B cell (primary cell): ENCODE results near the gene AKR1A1. TPM values are rescaled to one million over a fixed set of nuclear protein-coding genes. Genes with fewer than 3 reads are reported as not detected.

ENCODE experiments used
- ATAC-seq: fragments of 200-7000 bp; cut with Tn5 transposase; one replicate; pipeline ENCODE4 v1.10.0; 2021; ENCODE audit warnings: low read depth, mild to moderate bottlenecking, moderate number of reproducible peaks, moderate library complexity
- CTCF ChIA-PET: fragments of 350-600 bp; sonication (Branson Sonifier 250); formaldehyde crosslinking; loops from one replicate; lab custom pipeline; 2021; ENCODE audit warnings: antibody characterized with exemption, inconsistent platforms; lab: Charles Lee
- POLR2A ChIA-PET: fragments of 350-600 bp; sonication (Branson Sonifier 250); formaldehyde crosslinking; loops from one replicate; lab custom pipeline; 2021; ENCODE audit warnings: antibody characterized with exemption; lab: Charles Lee
- DNase-seq: peaks from one replicate; pipeline ENCODE4 v3.0.0; 2013
- H2AFZ ChIP-seq: 2 replicates; pipeline ENCODE4 v1.6.1; 2012; ENCODE audit warnings: mild to moderate bottlenecking, low read depth, low read length; ENCODE audit not compliant: insufficient read depth, poor library complexity, severe bottlenecking
- H3K27ac ChIP-seq, 2 donors: 1 replicate in 1 of 2; 2 replicates in 1 of 2; pipeline ENCODE4 v1.5.1; 2012 to 2013; ENCODE audit warnings: low read length in 2 of 2, mild to moderate bottlenecking in 2 of 2, moderate library complexity in 1 of 2
- H3K27me3 ChIP-seq, 4 experiments: fragments of 200-600 bp in 1 of 4; sonication (generic) in 1 of 4; replicated peaks in 1 of 4; 1 replicate in 2 of 4; 2 replicates in 2 of 4; pipeline versions ENCODE4 v1.6.1 to v1.7.0; 2013 to 2016; ENCODE audit warnings: low read length in 3 of 4, mild to moderate bottlenecking in 2 of 4, mixed read lengths in 1 of 4, moderate library complexity in 1 of 4; ENCODE audit not compliant: insufficient read depth in 4 of 4, control insufficient read depth in 3 of 4; ENCODE audit errors: control extremely low read depth in 1 of 4
- H3K36me3 ChIP-seq, 2 experiments: replicated peaks in 1 of 2; 1 replicate in 1 of 2; 2 replicates in 1 of 2; pipeline versions ENCODE4 v1.6.1 to v1.7.1; 2013; ENCODE audit warnings: low read length in 1 of 2; ENCODE audit not compliant: insufficient read depth in 2 of 2, control insufficient read depth in 1 of 2; ENCODE audit errors: control extremely low read depth in 1 of 2, extremely low read depth in 1 of 2
- H3K4me1 ChIP-seq, 2 donors: fragments of 200-600 bp in 1 of 2; sonication (generic) in 1 of 2; 1 replicate in 1 of 2; 2 replicates in 1 of 2; pipeline versions ENCODE4 v1.5.1 to v1.6.1; 2013 to 2017; ENCODE audit warnings: low read length in 2 of 2; ENCODE audit not compliant: control insufficient read depth in 2 of 2, insufficient read depth in 2 of 2
- H3K4me2 ChIP-seq: replicated peaks from 2 replicates; pipeline ENCODE3; 2012; ENCODE audit warnings: mild to moderate bottlenecking, low read depth, low read length; ENCODE audit not compliant: poor library complexity, severe bottlenecking
- H3K4me3 ChIP-seq, 5 experiments: fragments of 200-600 bp in 1 of 5; sonication (generic) in 1 of 5; 1 replicate in 3 of 5; 2 replicates in 2 of 5; pipeline versions ENCODE4 v1.5.1 to v1.7.0; 2011 to 2016; ENCODE audit warnings: low read length in 4 of 5, mild to moderate bottlenecking in 4 of 5, low read depth in 2 of 5, control low read depth in 1 of 5, moderate library complexity in 1 of 5; ENCODE audit not compliant: insufficient read depth in 1 of 5; ENCODE audit errors: control extremely low read depth in 1 of 5, extremely low read depth in 1 of 5
- H3K79me2 ChIP-seq: fragments of 200-600 bp; sonication (generic); one replicate; pipeline ENCODE4 v1.6.0; 2016; ENCODE audit warnings: low read length; ENCODE audit not compliant: control insufficient read depth, insufficient read depth
- H3K9ac ChIP-seq: fragments of 200-600 bp; sonication (generic); 2 replicates; pipeline ENCODE4 v1.6.1; 2017; ENCODE audit warnings: mild to moderate bottlenecking, low read length, moderate library complexity
- H3K9me3 ChIP-seq, 3 donors: one replicate each; pipeline versions ENCODE4 v1.6.1 to v1.7.1; 2013; ENCODE audit warnings: low read length in 2 of 3; ENCODE audit not compliant: control insufficient read depth in 2 of 3, insufficient read depth in 1 of 3; ENCODE audit errors: control extremely low read depth in 1 of 3
- H4K20me1 ChIP-seq: 2 replicates; pipeline ENCODE4 v1.6.0; 2012; ENCODE audit warnings: mild to moderate bottlenecking, low read length; ENCODE audit not compliant: insufficient read depth, control insufficient read depth, poor library complexity, severe bottlenecking
- H3K27ac Mint-ChIP-seq: one replicate; pipeline ENCODE4 v1.8.0; 2021; ENCODE audit warnings: mixed read lengths
- H3K27me3 Mint-ChIP-seq: one replicate; pipeline ENCODE4 v1.8.0; 2021; ENCODE audit warnings: mixed read lengths
- H3K4me1 Mint-ChIP-seq: one replicate; pipeline ENCODE4 v1.8.0; 2021; ENCODE audit warnings: mixed read lengths
- H3K4me3 Mint-ChIP-seq: one replicate; pipeline ENCODE4 v1.8.0; 2021; ENCODE audit warnings: mixed read lengths
- H3K9me3 Mint-ChIP-seq: one replicate; pipeline ENCODE4 v1.8.0; 2022; ENCODE audit warnings: mixed read lengths; ENCODE audit not compliant: insufficient read depth
- CTCF ChIP-seq: fragments of 200-600 bp; IDR thresholded peaks from one replicate; pipeline ENCODE4 v1.8.0; 2022; ENCODE audit warnings: antibody characterized with exemption, mild to moderate bottlenecking
- EZH2 ChIP-seq: IDR thresholded peaks from 2 replicates; pipeline ENCODE4 v1.6.1; 2012; ENCODE audit warnings: borderline replicate concordance, low read depth, mild to moderate bottlenecking, moderate library complexity, low read length; ENCODE audit not compliant: insufficient read depth, poor library complexity, severe bottlenecking
- WGBS: methylation state at CpG from one replicate; pipeline ENCODE4 v1.1.5; 2013; ENCODE audit warnings: missing lambda C conversion rate; ENCODE audit not compliant: insufficient coverage; 5-methylcytosine and 5-hydroxymethylcytosine counted together
- intact Hi-C: fragments of 100-400 bp; cut with micrococcal nuclease; formaldehyde crosslinking; loops from one replicate; pipeline ENCODE4 v1.10.0; 2022
- polyA plus RNA-seq: library from polyadenylated mRNA; depleted of rRNA; stranded (reverse); fragments of >200 nt; gene quantifications from 2 replicates; pipeline ENCODE4 v1.2.3, GENCODE V29; 2012
- total RNA-seq, 2 donors: library from RNA; stranded (reverse); fragments of 120-200 nt in 1 of 2; gene quantifications; 1 replicate in 1 of 2; 2 replicates in 1 of 2; pipeline versions ENCODE4 v1.2.3 to v1.2.4, GENCODE V29; 2013 to 2022

Gene AKR1A1
- total and polyA plus RNA-seq, 2 donors (not counting 1 experiment from before 2014, with no cell fraction given), result 145 to 163 TPM

DNA sequence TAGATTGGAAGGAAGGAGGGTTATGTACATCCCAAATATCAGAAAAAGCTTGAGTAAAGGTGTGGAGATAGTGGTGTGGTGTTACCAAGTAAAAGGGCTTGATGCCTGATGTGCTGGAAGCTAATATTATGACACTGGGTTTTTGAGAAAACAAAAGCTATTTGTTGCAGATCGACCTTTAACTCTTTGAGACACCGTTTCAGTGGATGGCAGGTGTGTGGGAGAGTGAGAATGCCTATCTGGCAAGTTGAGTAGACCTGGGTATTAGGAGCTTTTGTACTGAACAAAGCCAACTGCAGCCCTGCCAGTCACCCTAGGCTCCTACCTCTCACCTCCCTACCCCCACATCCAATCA lies 49.1 kb upstream of the AKR1A1 start:
- Mint-ChIP-seq H3K27ac (peak overlapping the region; percentile 16), H3K4me3 (peak overlapping the region; percentile 58)

More for the DNA sequence above, 49.1 kb upstream of the AKR1A1 start:
- 100% methylated on average over 1 of the region's 2 CpGs for WGBS
- Histone ChIP-seq H3K9me3 (no peaks in the 10 kb centered on the region), H2AFZ (no peak overlapping the region), H3K27me3 (no peaks in the 10 kb centered on the region), H3K4me3 (no peak overlapping the region), H3K4me2 (no peak overlapping the region), H3K27ac (no peak overlapping the region), H3K9ac (no peak overlapping the region), H3K79me2 (peaks cover 17% of the 10 kb centered on the region), H3K4me1 (peaks cover 12 to 22% of the 10 kb centered on the region in 2 donors), H3K36me3 (peaks cover 0 to under 1% of the 10 kb centered on the region in 2 experiments), H4K20me1 (no peaks in the 10 kb centered on the region)
- H3K4me1 Mint-ChIP-seq, result peaks cover 28% of the 10 kb centered on the region
- POLR2A ChIA-PET, result interaction anchor here (0.6 kb wide), 1 partner anchor 797 kb away, joined by 10 read pairs; no protein-coding TSS in a partner anchor
- TF ChIP-seq EZH2 (no peak), CTCF (no peak)
- DNase-seq, result no peak
- ATAC-seq, result no peak
- intact Hi-C loops, result loop anchor here (2.0 kb wide), 1 partner anchor 19 kb away; the partner anchor contains the start of gene PRDX1
- H3K9me3 Mint-ChIP-seq, result no peaks in the 10 kb centered on the region
- H3K27me3 Mint-ChIP-seq, result no peaks in the 10 kb centered on the region
- CTCF ChIA-PET, result interaction anchor here (0.7 to 4.1 kb wide), 11 partner anchors 8 to 161 kb away, joined by 3 to 46 read pairs (median 6); partner anchors contain the start of genes AKR1A1, MUTYH, TESK2 and TOE1
